HL-60/S4 (cell line): ENCODE measurements around the gene TRAPPC6A.

Experiments
- in situ Hi-C: fragments of 300-500 bp; cut with MboI; formaldehyde crosslinking; loops from 2 replicates; pipeline ENCODE4 v1.14.3; 2022; ENCODE audit warnings: low sequenced_read_pairs

Gene TRAPPC6A

GRCh38 chr19:45177817-45178261 is at the start of gene TRAPPC6A:
TSS of gene TRAPPC6A (minus strand) at chr19:45178237. CDS start at chr19:45178218, 19 bp downstream.
- in situ Hi-C loops: no loop called here

- in situ Hi-C loops: no loop called here
Measured at GRCh38 chr19:45224645-45225044, 46.6 kb upstream of the TRAPPC6A start.

- in situ Hi-C loops: no loop called here
Measured at GRCh38 chr19:45223879-45224278, 45.8 kb upstream of the TRAPPC6A start.

GRCh38 chr19:45222724-45223123 is 44.7 kb upstream of the TRAPPC6A start:
- in situ Hi-C loops: no loop called here

GRCh38 chr19:45218911-45219743 is 41.1 kb upstream of the TRAPPC6A start:
- in situ Hi-C loops: no loop called here

GRCh38 chr19:45218426-45218825 is 40.4 kb upstream of the TRAPPC6A start:
- in situ Hi-C loops: no loop called here

GRCh38 chr19:45217957-45218334 is 39.9 kb upstream of the TRAPPC6A start:
- in situ Hi-C loops: no loop called here

- in situ Hi-C loops: no loop called here
Measured at GRCh38 chr19:45217193-45217956, 39.3 kb upstream of the TRAPPC6A start.

GRCh38 chr19:45216667-45217066 is 38.6 kb upstream of the TRAPPC6A start:
- in situ Hi-C loops: no loop called here

- in situ Hi-C loops: no loop called here
Measured at GRCh38 chr19:45215391-45216191, 37.6 kb upstream of the TRAPPC6A start.

GRCh38 chr19:45213031-45213430 is 35.0 kb upstream of the TRAPPC6A start:
- in situ Hi-C loops: no loop called here

- in situ Hi-C loops: no loop called here
Measured at GRCh38 chr19:45211751-45212381, 33.8 kb upstream of the TRAPPC6A start.

- in situ Hi-C loops: no loop called here
Measured at GRCh38 chr19:45206328-45206727, 28.3 kb upstream of the TRAPPC6A start.

GRCh38 chr19:45205810-45206209 is 27.8 kb upstream of the TRAPPC6A start:
- in situ Hi-C loops: no loop called here

- in situ Hi-C loops: no loop called here
Measured at GRCh38 chr19:45202637-45203036, 24.6 kb upstream of the TRAPPC6A start.

- in situ Hi-C loops: no loop called here
Measured at GRCh38 chr19:45200568-45200967, 22.5 kb upstream of the TRAPPC6A start.

- in situ Hi-C loops: no loop called here
Measured at GRCh38 chr19:45195764-45196163, 17.7 kb upstream of the TRAPPC6A start.

GRCh38 chr19:45191375-45191774 is 13.3 kb upstream of the TRAPPC6A start:
- in situ Hi-C loops: no loop called here

- in situ Hi-C loops: no loop called here
Measured at GRCh38 chr19:45189971-45190370, 11.9 kb upstream of the TRAPPC6A start.

- in situ Hi-C loops: no loop called here
Measured at GRCh38 chr19:45187421-45188100, 9.5 kb upstream of the TRAPPC6A start.
